Uterus (tissue), 2 donors: Measurements from ENCODE around the gene LDLRAD4.

ENCODE experiments used
- POLR2A ChIP-seq, 2 donors: fragments of 450-650 bp; IDR thresholded peaks; one replicate each; pipeline ENCODE4 v1.6.1; 2016; ENCODE audit warnings: antibody characterized with exemption in 2 of 2, mild to moderate bottlenecking in 1 of 2, moderate library complexity in 1 of 2
- TF ChIP-seq, protein P1 (sequence below), 4 experiments: fragments of 200-600 bp in 2 of 4; fragments of 450-650 bp in 2 of 4; sonication (generic) in 2 of 4; IDR thresholded peaks; one replicate each; pipeline ENCODE4 v1.5.1; 2016 to 2019; ENCODE audit warnings: antibody characterized with exemption in 4 of 4, mild to moderate bottlenecking in 2 of 4, moderate library complexity in 1 of 4

DNA sequence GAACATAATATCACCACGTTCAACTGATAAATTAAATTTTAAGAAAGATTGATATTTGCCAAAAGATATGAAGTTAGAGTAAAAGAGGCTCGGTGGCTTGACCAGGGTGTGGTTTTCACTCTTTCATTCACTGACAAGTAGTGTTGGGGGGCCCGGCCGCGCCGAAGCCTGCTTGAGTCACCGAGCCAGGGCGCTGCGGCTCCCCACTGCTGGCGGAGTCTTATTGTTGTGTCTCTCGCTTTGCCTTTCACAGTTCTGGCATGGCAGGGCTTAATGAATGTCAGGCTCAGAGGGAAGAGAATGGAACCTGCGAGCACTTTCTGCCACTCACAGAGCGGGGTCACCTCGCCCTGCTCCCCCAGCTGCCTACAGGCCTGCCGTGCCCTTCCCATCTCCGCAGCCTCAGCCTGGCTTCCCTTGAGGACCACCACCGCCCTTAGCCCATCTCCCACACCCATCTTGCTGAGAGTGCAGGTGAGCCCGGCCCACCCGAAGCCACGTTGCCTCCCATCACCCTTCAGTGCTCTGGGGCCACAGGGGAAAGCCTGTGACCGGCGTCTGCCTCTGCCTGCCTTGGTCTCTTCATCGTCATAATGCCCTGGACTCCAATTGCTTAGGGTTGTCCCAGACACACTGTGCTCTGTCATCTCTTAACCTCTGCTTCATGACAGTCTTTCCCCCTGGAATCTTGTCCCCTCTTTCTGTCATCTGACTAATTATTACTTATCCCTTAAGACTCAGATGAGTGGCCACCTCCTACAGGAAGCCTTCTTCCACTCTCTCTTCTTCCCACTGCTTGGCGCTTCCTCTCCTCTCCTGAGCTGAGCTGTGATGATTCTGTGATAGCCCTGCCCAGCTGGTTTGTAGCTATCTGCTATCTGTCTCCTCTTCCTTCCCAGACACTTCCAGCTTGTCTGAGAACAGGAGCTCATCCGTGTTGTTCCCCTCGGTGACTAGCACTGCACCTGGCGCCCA, 365.3 kb downstream of the LDLRAD4 start:
- TF ChIP-seq, protein P1, sequence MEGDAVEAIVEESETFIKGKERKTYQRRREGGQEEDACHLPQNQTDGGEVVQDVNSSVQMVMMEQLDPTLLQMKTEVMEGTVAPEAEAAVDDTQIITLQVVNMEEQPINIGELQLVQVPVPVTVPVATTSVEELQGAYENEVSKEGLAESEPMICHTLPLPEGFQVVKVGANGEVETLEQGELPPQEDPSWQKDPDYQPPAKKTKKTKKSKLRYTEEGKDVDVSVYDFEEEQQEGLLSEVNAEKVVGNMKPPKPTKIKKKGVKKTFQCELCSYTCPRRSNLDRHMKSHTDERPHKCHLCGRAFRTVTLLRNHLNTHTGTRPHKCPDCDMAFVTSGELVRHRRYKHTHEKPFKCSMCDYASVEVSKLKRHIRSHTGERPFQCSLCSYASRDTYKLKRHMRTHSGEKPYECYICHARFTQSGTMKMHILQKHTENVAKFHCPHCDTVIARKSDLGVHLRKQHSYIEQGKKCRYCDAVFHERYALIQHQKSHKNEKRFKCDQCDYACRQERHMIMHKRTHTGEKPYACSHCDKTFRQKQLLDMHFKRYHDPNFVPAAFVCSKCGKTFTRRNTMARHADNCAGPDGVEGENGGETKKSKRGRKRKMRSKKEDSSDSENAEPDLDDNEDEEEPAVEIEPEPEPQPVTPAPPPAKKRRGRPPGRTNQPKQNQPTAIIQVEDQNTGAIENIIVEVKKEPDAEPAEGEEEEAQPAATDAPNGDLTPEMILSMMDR (IDR thresholded peaks at IDR 0.05) = no peak
- no peak for TF ChIP-seq POLR2A (IDR thresholded peaks at IDR 0.05)
